ENCODE results near the gene HBZ.
A peak's percentile ranks its signal among the peaks of the same experiment; 100 is the strongest.
"Not testable (repeated sequence)": the region's sequence is repeated elsewhere in the genome, so short reads cannot be mapped to it uniquely, and the experiment has no call there.

Gene HBZ

GRCh38 chr16:165539-166374, 13.3 kb downstream of the HBZ start, which contains the start of gene HBM:
TSS of gene HBM (plus strand) at chr16:165978. CDS start at chr16:165998, 20 bp downstream.
- no peak for DNase-seq

- DNase-seq = no peak
Observed at GRCh38 chr16:166375-167121, 14.1 kb downstream of the HBZ start.

GRCh38 chr16:167122-167690, 14.8 kb downstream of the HBZ start:
- DNase-seq = no peak

- DNase-seq = no peak
Observed at GRCh38 chr16:168424-168823, 16.0 kb downstream of the HBZ start.

- no peak for DNase-seq
Observed at GRCh38 chr16:169014-169413, 16.6 kb downstream of the HBZ start.

- peak; percentile 18 for DNase-seq
Observed at GRCh38 chr16:170088-170507, 17.7 kb downstream of the HBZ start.

- no peak for DNase-seq
Observed at GRCh38 chr16:170788-171187, 18.3 kb downstream of the HBZ start.

- not testable (repeated sequence) for DNase-seq
Observed at GRCh38 chr16:172374-172941, 20.0 kb downstream of the HBZ start, which contains the start of gene HBA2. TSS of gene HBA2 (plus strand) at chr16:172876. CDS start at chr16:172913, 37 bp downstream.

GRCh38 chr16:173211-173854, 20.9 kb downstream of the HBZ start:
- DNase-seq = not testable (repeated sequence)

GRCh38 chr16:173928-174769, 21.7 kb downstream of the HBZ start:
- peak; percentile 21 for DNase-seq

- no peak for DNase-seq
Observed at GRCh38 chr16:175011-175949, 22.8 kb downstream of the HBZ start.

- not testable (repeated sequence) for DNase-seq
Observed at GRCh38 chr16:176006-176405, 23.6 kb downstream of the HBZ start.

- not testable (repeated sequence) for DNase-seq
Observed at GRCh38 chr16:176477-177382, 24.3 kb downstream of the HBZ start, which contains the start of gene HBA1. TSS of gene HBA1 (plus strand) at chr16:176680. CDS start at chr16:176717, 37 bp downstream.

- DNase-seq = no peak
Observed at GRCh38 chr16:177394-177822, 25.0 kb downstream of the HBZ start.

- DNase-seq = no peak
Observed at GRCh38 chr16:177981-178667, 25.7 kb downstream of the HBZ start.

- DNase-seq = no peak
Observed at GRCh38 chr16:178668-179015, 26.2 kb downstream of the HBZ start.

- DNase-seq = no peak
Observed at GRCh38 chr16:179211-180092, 27.0 kb downstream of the HBZ start.
